ENCODE data around the gene ITPR1. TPM values are rescaled to one million over a fixed set of nuclear protein-coding genes. Genes with fewer than 3 reads are reported as not detected.

The ITPR1 gene
- total and polyA plus RNA-seq, 2 of the 4 experiments (the other 2 are of a cell fraction), result 1.8 to 5.7 TPM

GRCh38 chr3:4466741-4467521 is 26.2 kb upstream of the ITPR1 start, which contains the start of gene SUMF1 (continued):
- TF ChIP-seq USF2 (IDR thresholded peaks at IDR 0.05; ENCODE audit: low read depth, low read length) (peak; percentile 100), RCOR1 (IDR thresholded peaks at IDR 0.05; ENCODE audit: insufficient replicate concordance, low read length) (no peak)

- peaks cover 9% of the 10 kb centered on the region for H3K27me3 ChIP-seq (ENCODE audit: control insufficient read depth, insufficient read depth, low read length)
- H2BK120ac ChIP-seq (ENCODE audit: low read depth, low read length), result peak overlapping the region; percentile 48; the same call in 1 of the 2 replicates
- no peak overlapping the region for H2AK5ac ChIP-seq (ENCODE audit: low read depth, low read length)
- no peak overlapping the region; the same call in 1 of the 2 replicates for H3K14ac ChIP-seq (replicated peaks; ENCODE audit: low read depth, low read length)
- ChIA-PET CTCF (no interaction called here), POLR2A (ENCODE audit: unreplicated experiment) (interaction anchor here (1.5 kb wide), 1 partner anchor 26 kb away, joined by 5 read pairs; the partner anchor contains the start of gene ITPR1)
- peak overlapping the region; percentile 96 for H2AFZ ChIP-seq (replicated peaks; ENCODE audit: low read length, poor library complexity)
- peaks cover 6 to 7% of the 10 kb centered on the region in 2 experiments for H3K79me1 ChIP-seq (ENCODE audit: low read depth in 1 of 2, low read length in 2 of 2)
- DNase-seq (no peak), ATAC-seq (ENCODE audit: low read depth) (no peak)
- H3K23ac ChIP-seq (ENCODE audit: low read depth, low read length), result no peak overlapping the region
- intact Hi-C loops (cut with micrococcal nuclease) (loop anchor here (2.0 kb wide), 1 partner anchor 25 kb away; the partner anchor contains the start of gene ITPR1), in situ Hi-C loops (cut with MboI; ENCODE audit: low sequenced_read_pairs) (no loop called here), dilution Hi-C loops (cut with HindIII; ENCODE audit: low sequenced_read_pairs, unreplicated experiment) (no loop called here)
- peak overlapping the region; percentile 80; the same call in 1 of the 2 replicates for H4K91ac ChIP-seq (ENCODE audit: insufficient read depth, low read depth, low read length)
- no peaks in the 10 kb centered on the region for H3K9me1 ChIP-seq (ENCODE audit: insufficient read depth, low read length)
- peak overlapping the region; percentile 94 for H4K5ac ChIP-seq (ENCODE audit: low read depth, low read length)
- no peaks in the 10 kb centered on the region for H4K20me1 ChIP-seq (ENCODE audit: insufficient read depth, low read length)
- H4K8ac ChIP-seq (ENCODE audit: low read depth in 2 of 2, low read length in 2 of 2), result peak overlapping the region; percentile 95 to 99
- H3K18ac ChIP-seq (ENCODE audit: low read depth, low read length), result no peak overlapping the region
- WGBS, 2 experiments (ENCODE audit: extremely low coverage in 2 of 2, insufficient read length in 1 of 2), result 79% methylated on average over 9 of the region's 13 CpGs; no CpG with 5 or more reads in 1 of the 2 experiments
- no peak overlapping the region for H2BK20ac ChIP-seq (ENCODE audit: low read depth, low read length)
- no peak overlapping the region for H2AK9ac ChIP-seq (replicated peaks; ENCODE audit: low read depth, low read length, poor library complexity)
- H3K4ac ChIP-seq (ENCODE audit: low read depth, low read length), result 0 out of 2 replicates have a peak overlapping the region, but pooled peaks have one; percentile 77
- H3K56ac ChIP-seq (ENCODE audit: extremely low read depth, insufficient read depth, low read length), result peak overlapping the region; percentile 70; the same call in 1 of the 2 replicates
- peak overlapping the region; percentile 76; the same call in 1 of the 2 replicates for H3K9ac ChIP-seq (ENCODE audit: low read depth, low read length)
- no TSS peak for BruUV-seq (replicated peaks)
- H2BK5ac ChIP-seq (ENCODE audit: low read depth, low read length, poor library complexity, severe bottlenecking), result peak overlapping the region; percentile 59
- H3K36me3 ChIP-seq (ENCODE audit: control insufficient read depth, insufficient read depth, low read length), result no peaks in the 10 kb centered on the region
- H3K27ac ChIP-seq (ENCODE audit: insufficient read depth, low read length), result peak overlapping the region; percentile 64; the same call in 1 of the 2 replicates
- TF ChIP-seq MAFK (IDR thresholded peaks at IDR 0.05; ENCODE audit: low read depth, low read length) (no peak), RFX5 (IDR thresholded peaks at IDR 0.05; ENCODE audit: low read depth, low read length) (no peak), SMC3 (IDR thresholded peaks at IDR 0.05; ENCODE audit: low read depth, low read length) (no peak), BHLHE40 (IDR thresholded peaks at IDR 0.05; ENCODE audit: low read depth, low read length) (no peak)
- no peaks in the 10 kb centered on the region for H3K4me1 ChIP-seq (ENCODE audit: control insufficient read depth, insufficient read depth, low read length)
- peak overlapping the region; percentile 31; the same call in 1 of the 3 replicates for H2BK15ac ChIP-seq (ENCODE audit: low read depth, low read length)
- H3K4me3 ChIP-seq (ENCODE audit: insufficient read depth, low read depth, low read length), result peak overlapping the region; percentile 56
- H3K4me2 ChIP-seq (ENCODE audit: low read depth, low read length), result peak overlapping the region; percentile 85
- no peaks in the 10 kb centered on the region for H3K9me3 ChIP-seq (ENCODE audit: control insufficient read depth, insufficient read depth, low read length)
These were observed 25.7 kb upstream of the ITPR1 start for GRCh38 chr3:4467522-4467867.
